T-cell (primary cell): ENCODE results near the gene EZH2. TPM values are rescaled to one million over a fixed set of nuclear protein-coding genes. Genes with fewer than 3 reads are reported as not detected.

Source experiments
- ATAC-seq, 4 experiments: fragments of 200-7000 bp in 3 of 4; fragments of 150-1000 bp in 1 of 4; cut with Tn5 transposase; replicated peaks in 1 of 4; 1 replicate in 3 of 4; 2 replicates in 1 of 4; pipeline ENCODE4 v1.10.0; 2021; ENCODE audit warnings: moderate library complexity in 3 of 4, mild to moderate bottlenecking in 2 of 4, moderate number of reproducible peaks in 1 of 4
- CTCF ChIA-PET, 2 donors: fragments of 300-600 bp; sonication (Branson Sonifier 250); formaldehyde crosslinking; loops; one replicate each; lab custom pipeline; 2022; ENCODE audit warnings: antibody characterized with exemption in 2 of 2; lab: Charles Lee
- POLR2A ChIA-PET, 2 donors: fragments of 300-600 bp; sonication (Branson Sonifier 250); formaldehyde crosslinking; loops; one replicate each; lab custom pipeline; 2022; ENCODE audit warnings: antibody characterized with exemption in 2 of 2; lab: Charles Lee
- DNase-seq, 35 experiments: peaks; one replicate each; pipeline versions ENCODE4 v3.0.0 to v3.0.0-alpha.2; 2013 to 2023
- H3K27ac ChIP-seq: one replicate; pipeline ENCODE4 v1.5.1; 2013; ENCODE audit warnings: low read length
- H3K27me3 ChIP-seq, 2 experiments: replicated peaks in 1 of 2; 1 replicate in 1 of 2; 2 replicates in 1 of 2; pipeline versions ENCODE4 v1.6.1 to v1.7.0; 2013; ENCODE audit warnings: low read length in 1 of 2, mixed read lengths in 1 of 2; ENCODE audit not compliant: control insufficient read depth in 2 of 2, insufficient read depth in 2 of 2; ENCODE audit errors: extremely low read depth in 1 of 2
- H3K36me3 ChIP-seq, 2 donors: 1 replicate in 1 of 2; 2 replicates in 1 of 2; pipeline versions ENCODE4 v1.6.1 to v1.7.0; 2013; ENCODE audit warnings: low read length in 1 of 2; ENCODE audit not compliant: control insufficient read depth in 2 of 2, insufficient read depth in 1 of 2; ENCODE audit errors: extremely low read depth in 1 of 2
- H3K4me1 ChIP-seq, 2 experiments: 1 replicate in 1 of 2; 2 replicates in 1 of 2; pipeline versions ENCODE4 v1.6.1 to v1.7.0; 2013; ENCODE audit warnings: low read length in 2 of 2, mixed read lengths in 1 of 2; ENCODE audit not compliant: insufficient read depth in 2 of 2, control insufficient read depth in 1 of 2; ENCODE audit errors: extremely low read depth in 1 of 2
- H3K4me3 ChIP-seq, 2 donors: 1 replicate in 1 of 2; 2 replicates in 1 of 2; pipeline versions ENCODE4 v1.5.1 to v1.7.0; 2013; ENCODE audit warnings: mild to moderate bottlenecking in 2 of 2, low read length in 1 of 2, moderate library complexity in 1 of 2; ENCODE audit not compliant: control insufficient read depth in 1 of 2; ENCODE audit errors: extremely low read depth in 1 of 2
- H3K9me3 ChIP-seq: 2 replicates; pipeline ENCODE4 v1.7.0; 2013
- H3K27ac Mint-ChIP-seq, 2 donors: one replicate each; pipeline ENCODE4 v1.8.0; 2020 to 2021; ENCODE audit warnings: mild to moderate bottlenecking in 2 of 2, mixed read lengths in 2 of 2
- H3K27me3 Mint-ChIP-seq, 2 donors: one replicate each; pipeline ENCODE4 v1.8.0; 2021 to 2022; ENCODE audit warnings: mixed read lengths in 2 of 2
- H3K36me3 Mint-ChIP-seq: one replicate; pipeline ENCODE4 v1.8.0; 2021; ENCODE audit warnings: mixed read lengths
- H3K4me1 Mint-ChIP-seq, 3 donors: one replicate each; pipeline ENCODE4 v1.8.0; 2020 to 2022; ENCODE audit warnings: mixed read lengths in 3 of 3, mild to moderate bottlenecking in 1 of 3
- H3K4me3 Mint-ChIP-seq, 3 donors: one replicate each; pipeline ENCODE4 v1.8.0; 2020 to 2022; ENCODE audit warnings: mild to moderate bottlenecking in 3 of 3, mixed read lengths in 3 of 3, moderate library complexity in 3 of 3
- H3K9me3 Mint-ChIP-seq, 3 donors: one replicate each; pipeline ENCODE4 v1.8.0; 2020 to 2022; ENCODE audit warnings: mixed read lengths in 3 of 3
- WGBS: methylation state at CpG from one replicate; pipeline ENCODE4 v1.1.5; 2013; ENCODE audit warnings: missing lambda C conversion rate; ENCODE audit not compliant: insufficient coverage; 5-methylcytosine and 5-hydroxymethylcytosine counted together
- total RNA-seq, 35 experiments: library from RNA in 6 of 35; stranded (reverse) in 6 of 35; fragments of 120-200 nt in 1 of 35; gene quantifications; one replicate each; pipeline versions ENCODE4 v1.2.1 to v1.2.4 and lab custom pipeline; 2013 to 2026

EZH2 gene
- total RNA-seq, result 10 to 100 TPM in 3 of 5 donors, 1 to 10 TPM in 2; 8.1 to 24.0 (median 11.2) TPM
- total RNA-seq (2013), result 8.3 TPM
- 16.5 to 293 (median 78.6) reads per million in 29 experiments for total RNA-seq (lab: John Stamatoyannopoulos, UW)

DNA sequence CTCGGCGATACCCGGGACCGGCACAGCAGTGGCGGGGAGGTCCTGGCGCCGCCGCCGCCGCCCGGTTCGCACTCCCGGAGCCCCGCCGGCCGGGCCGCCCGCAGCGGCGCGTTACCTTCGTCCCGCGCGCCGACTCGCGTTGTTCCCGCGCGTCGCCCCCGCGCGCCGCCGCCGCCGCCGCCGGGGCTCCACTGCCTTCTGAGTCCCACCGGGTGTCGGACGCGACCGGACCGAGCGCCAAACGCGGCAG, at the start of gene EZH2:
Gene EZH2, minus strand, starts transcription at position 243 of the 250 bp plus-strand sequence. CDS start 36,993 bp downstream, outside the sequence.
- CTCF ChIA-PET, result interaction anchor here in 1 of 2 donors (2.0 kb wide), 2 partner anchors 27 to 57 kb away, joined by 10 to 11 read pairs; no protein-coding TSS in a partner anchor
- H3K4me3 Mint-ChIP-seq, result peak within 1 kb of the TSS; percentile 91 to 95 (median 95)

DNA sequence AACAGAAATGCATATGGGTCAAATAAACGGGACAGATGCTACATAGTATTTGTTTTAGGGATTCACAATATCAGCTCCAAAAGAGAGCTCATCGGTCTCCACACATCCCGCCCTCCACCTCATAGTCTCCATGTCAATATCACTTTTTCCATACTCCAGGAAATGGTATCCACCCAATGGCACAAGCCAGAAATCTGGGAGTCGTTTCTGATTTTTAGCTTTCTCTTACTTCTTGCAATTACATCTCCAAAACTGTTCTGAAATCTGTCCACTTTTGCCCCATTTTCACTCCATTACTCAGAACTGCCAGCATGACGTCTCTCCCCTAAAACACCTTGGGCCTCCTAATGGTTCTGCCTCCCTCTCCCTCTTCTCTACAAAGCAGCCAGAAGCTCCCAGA, 47.4 kb upstream of the EZH2 start:
- Mint-ChIP-seq H3K9me3 (no peaks in the 10 kb centered on the region), H3K27me3 (no peaks in the 10 kb centered on the region), H3K4me1 (peaks cover 4 to 17% (median 5%) of the 10 kb centered on the region in 3 donors), H3K36me3 (no peaks in the 10 kb centered on the region), H3K4me3 (no peak overlapping the region), H3K27ac (no peak overlapping the region)
- ATAC-seq (no peak), DNase-seq (no peak)
- ChIA-PET POLR2A (interaction anchor here in 1 of 2 donors (0.6 kb wide), 1 partner anchor 354 kb away, joined by 3 read pairs; no protein-coding TSS in a partner anchor), CTCF (interaction anchor here (0.5 to 0.7 kb wide), 2 partner anchors 10 to 31 kb away, joined by 3 to 4 read pairs; no protein-coding TSS in a partner anchor)
- Histone ChIP-seq H3K27ac (no peak overlapping the region), H3K4me1 (no peaks in the 10 kb centered on the region), H3K9me3 (no peaks in the 10 kb centered on the region), H3K27me3 (no peaks in the 10 kb centered on the region), H3K4me3 (no peak overlapping the region), H3K36me3 (no peaks in the 10 kb centered on the region)
- WGBS, result 88% methylated on average over 4 of the region's 5 CpGs

More for the DNA sequence above, at the start of gene EZH2:
- POLR2A ChIA-PET, result interaction anchor here in 1 of 2 donors (0.6 kb wide), 1 partner anchor 186 kb away, joined by 3 read pairs; no protein-coding TSS in a partner anchor
- Histone ChIP-seq H3K27ac (peak within 1 kb of the TSS; percentile 86), H3K4me3 (peak within 1 kb of the TSS; percentile 68 to 83), H3K36me3 (no peaks in the 10 kb centered on the region), H3K9me3 (no peaks in the 10 kb centered on the region), H3K4me1 (peaks cover 9 to 13% of the 10 kb centered on the region in 2 experiments), H3K27me3 (peaks cover 0 to 4% of the 10 kb centered on the region in 2 experiments)
- peak; percentile 30 to 44 (median 41) for ATAC-seq
- no peaks in the 10 kb centered on the region for H3K9me3 Mint-ChIP-seq
- WGBS, result 0% methylated on average over 50 of the region's 50 CpGs
- peak within 1 kb of the TSS; percentile 90 to 91 for H3K27ac Mint-ChIP-seq
- no peak for DNase-seq
- no peaks in the 10 kb centered on the region for H3K36me3 Mint-ChIP-seq
- H3K4me1 Mint-ChIP-seq, result peaks cover 16 to 35% (median 22%) of the 10 kb centered on the region in 3 donors
- H3K27me3 Mint-ChIP-seq, result no peaks in the 10 kb centered on the region

DNA sequence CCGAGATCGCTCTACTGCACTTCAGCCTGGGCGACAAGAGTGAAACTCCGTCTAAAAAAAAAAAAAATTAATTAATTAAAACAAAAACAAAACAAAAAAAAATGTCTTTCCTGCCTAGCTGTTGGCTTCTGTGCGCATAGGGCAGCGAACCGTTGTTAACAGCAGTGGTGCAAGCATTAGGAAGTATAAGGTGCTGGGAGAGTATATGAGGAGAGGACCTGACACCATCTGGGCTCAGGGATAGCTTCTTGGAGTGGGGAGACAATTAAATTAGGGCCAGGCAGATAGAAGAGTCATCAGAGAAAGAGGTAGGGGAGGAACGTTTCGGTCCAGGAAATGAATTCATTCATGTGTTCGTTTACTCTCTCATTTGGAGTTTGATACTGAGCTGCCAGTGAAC, 46.2 kb upstream of the EZH2 start:
- POLR2A ChIA-PET, result no interaction called here

GRCh38 chr7:148929176-148929575, 45.1 kb upstream of the EZH2 start:
- Histone ChIP-seq H3K9me3 (no peaks in the 10 kb centered on the region), H3K4me1 (peaks cover 0 to 2% of the 10 kb centered on the region in 2 experiments), H3K27ac (no peak overlapping the region), H3K36me3 (no peaks in the 10 kb centered on the region), H3K27me3 (no peaks in the 10 kb centered on the region), H3K4me3 (no peak overlapping the region)
- Mint-ChIP-seq H3K4me3 (no peak overlapping the region), H3K9me3 (no peaks in the 10 kb centered on the region), H3K4me1 (peaks cover 8 to 18% (median 9%) of the 10 kb centered on the region in 3 donors), H3K36me3 (no peaks in the 10 kb centered on the region), H3K27ac (no peak overlapping the region), H3K27me3 (no peaks in the 10 kb centered on the region)
- CTCF ChIA-PET, result no interaction called here
- POLR2A ChIA-PET, result no interaction called here
- ATAC-seq (no peak), DNase-seq (no peak)
- WGBS, result 95% methylated on average over 6 of the region's 6 CpGs

More for the DNA sequence above, 46.2 kb upstream of the EZH2 start:
- Histone ChIP-seq H3K9me3 (no peaks in the 10 kb centered on the region), H3K36me3 (no peaks in the 10 kb centered on the region), H3K27me3 (no peaks in the 10 kb centered on the region), H3K27ac (no peak overlapping the region), H3K4me3 (no peak overlapping the region), H3K4me1 (peaks cover 0 to 2% of the 10 kb centered on the region in 2 experiments)
- ATAC-seq, result no peak
- Mint-ChIP-seq H3K27me3 (no peaks in the 10 kb centered on the region), H3K27ac (no peak overlapping the region), H3K4me3 (no peak overlapping the region), H3K4me1 (peaks cover 8 to 17% (median 8%) of the 10 kb centered on the region in 3 donors), H3K9me3 (no peaks in the 10 kb centered on the region), H3K36me3 (no peaks in the 10 kb centered on the region)
- CTCF ChIA-PET, result interaction anchor here in 1 of 2 donors (0.7 kb wide), 1 partner anchor 1381 kb away, joined by 3 read pairs; no protein-coding TSS in a partner anchor
- no peak for DNase-seq
- 83% methylated on average over 10 of the region's 10 CpGs for WGBS

GRCh38 chr7:148927123-148928045, 43.3 kb upstream of the EZH2 start:
- peaks cover 0 to 8% of the 10 kb centered on the region in 2 experiments for H3K4me1 ChIP-seq
- no peak overlapping the region for H3K27ac Mint-ChIP-seq
- 94% methylated on average over 6 of the region's 10 CpGs for WGBS
- no peak overlapping the region for H3K27ac ChIP-seq
- no peaks in the 10 kb centered on the region for H3K27me3 ChIP-seq
- H3K9me3 ChIP-seq, result no peaks in the 10 kb centered on the region
- CTCF ChIA-PET, result no interaction called here
- no peaks in the 10 kb centered on the region for H3K9me3 Mint-ChIP-seq
- DNase-seq, result no peak
- H3K4me3 ChIP-seq, result no peak overlapping the region
- ATAC-seq, result no peak
- H3K36me3 Mint-ChIP-seq, result no peaks in the 10 kb centered on the region
- POLR2A ChIA-PET, result no interaction called here
- no peaks in the 10 kb centered on the region for H3K27me3 Mint-ChIP-seq
- no peaks in the 10 kb centered on the region for H3K36me3 ChIP-seq
- H3K4me1 Mint-ChIP-seq, result peaks cover 11 to 29% (median 13%) of the 10 kb centered on the region in 3 donors
- H3K4me3 Mint-ChIP-seq, result no peak overlapping the region

DNA sequence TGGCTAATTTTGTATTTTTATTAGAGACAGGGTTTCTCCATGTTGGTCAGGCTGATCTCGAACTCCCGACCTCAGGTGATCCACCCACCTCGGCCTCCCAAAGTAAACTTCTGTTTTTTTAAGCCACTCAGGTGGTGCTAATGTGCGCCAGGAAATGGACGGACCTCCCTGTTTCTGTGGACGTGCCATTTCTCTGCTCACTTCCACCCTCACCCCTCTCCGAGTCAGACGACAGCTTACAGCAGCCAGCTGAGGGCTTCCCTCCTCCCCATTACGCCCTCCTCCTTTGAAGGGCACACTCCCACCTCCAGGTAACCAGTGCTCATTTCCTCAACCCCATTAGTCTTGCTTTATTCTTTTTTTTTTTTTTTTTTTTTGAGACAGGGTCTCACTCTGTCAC, 41.7 kb upstream of the EZH2 start:
- Histone ChIP-seq H3K36me3 (no peaks in the 10 kb centered on the region), H3K27ac (no peak overlapping the region), H3K4me3 (no peak overlapping the region), H3K4me1 (peaks cover 5 to 10% of the 10 kb centered on the region in 2 experiments), H3K27me3 (no peaks in the 10 kb centered on the region), H3K9me3 (no peaks in the 10 kb centered on the region)
- ATAC-seq (no peak), DNase-seq (no peak)
- H3K27me3 Mint-ChIP-seq, result no peaks in the 10 kb centered on the region
- no peaks in the 10 kb centered on the region for H3K36me3 Mint-ChIP-seq
- H3K4me3 Mint-ChIP-seq, result peak overlapping the region in 1 of 3 donors; percentile 10
- H3K9me3 Mint-ChIP-seq, result no peaks in the 10 kb centered on the region
- ChIA-PET CTCF (no interaction called here), POLR2A (no interaction called here)
- 69% methylated on average over 6 of the region's 9 CpGs for WGBS
- no peak overlapping the region for H3K27ac Mint-ChIP-seq
- H3K4me1 Mint-ChIP-seq, result peaks cover 22 to 41% (median 23%) of the 10 kb centered on the region in 3 donors
